HG03095 (cell line): ENCODE results near the gene CMTM8.

Experiments used
- ATAC-seq: cut with Tn5 transposase; IDR thresholded peaks from one replicate; pipeline ENCODE4 v1.9.1; 2021; ENCODE audit warnings: moderate library complexity; ENCODE audit not compliant: unreplicated experiment

CMTM8 gene

GRCh38 chr3:32274306-32274705 lies 35.8 kb downstream of the CMTM8 start:
- no peak for ATAC-seq

- no peak for ATAC-seq
These were observed 37.0 kb downstream of the CMTM8 start for GRCh38 chr3:32275506-32275905.

GRCh38 chr3:32276279-32276841 lies 37.9 kb downstream of the CMTM8 start:
- ATAC-seq, result no peak

- no peak for ATAC-seq
These were observed 40.2 kb downstream of the CMTM8 start for GRCh38 chr3:32278714-32279113.

GRCh38 chr3:32280262-32280910 lies 41.9 kb downstream of the CMTM8 start:
- no peak for ATAC-seq

GRCh38 chr3:32281570-32282106 lies 43.2 kb downstream of the CMTM8 start:
- ATAC-seq, result no peak

- ATAC-seq, result no peak
These were observed 44.2 kb downstream of the CMTM8 start for GRCh38 chr3:32282578-32283154.

GRCh38 chr3:32283304-32283703 lies 44.8 kb downstream of the CMTM8 start:
- no peak for ATAC-seq

GRCh38 chr3:32284443-32285212 lies 46.1 kb downstream of the CMTM8 start:
- ATAC-seq, result no peak

GRCh38 chr3:32285891-32286290 lies 47.4 kb downstream of the CMTM8 start:
- no peak for ATAC-seq

- ATAC-seq, result no peak
These were observed 50.3 kb downstream of the CMTM8 start for GRCh38 chr3:32288819-32289218.

GRCh38 chr3:32290619-32291018 lies 52.1 kb downstream of the CMTM8 start:
- no peak for ATAC-seq

- ATAC-seq, result no peak
These were observed 53.8 kb downstream of the CMTM8 start for GRCh38 chr3:32292085-32292796.

- ATAC-seq, result no peak
These were observed 55.4 kb downstream of the CMTM8 start for GRCh38 chr3:32293903-32294302.

GRCh38 chr3:32296251-32297204 lies 58.0 kb downstream of the CMTM8 start:
- peak; percentile 66 for ATAC-seq

GRCh38 chr3:32297366-32297765 lies 58.9 kb downstream of the CMTM8 start:
- ATAC-seq, result no peak

- ATAC-seq, result no peak
These were observed 62.9 kb downstream of the CMTM8 start for GRCh38 chr3:32301426-32301825.

GRCh38 chr3:32302601-32303398 lies 64.3 kb downstream of the CMTM8 start:
- no peak for ATAC-seq

GRCh38 chr3:32303399-32303747 lies 64.9 kb downstream of the CMTM8 start:
- no peak for ATAC-seq
